Osteocyte (in vitro differentiated cells): ENCODE measurements around the gene PTX3. TPM values are rescaled to one million over a fixed set of nuclear protein-coding genes. Genes with fewer than 3 reads are reported as not detected.

Source experiments
- DNase-seq: peaks from one replicate; pipeline ENCODE4 v3.0.0; 2021; ENCODE audit warnings: mixed read lengths; ENCODE audit not compliant: unreplicated experiment; ENCODE audit errors: extremely low spot score
- H3K27ac Mint-ChIP-seq: one replicate; pipeline ENCODE4 v1.8.0; 2021; ENCODE audit warnings: mild to moderate bottlenecking, mixed read lengths; ENCODE audit not compliant: unreplicated experiment
- H3K27me3 Mint-ChIP-seq: one replicate; pipeline ENCODE4 v1.8.0; 2021; ENCODE audit warnings: mixed read lengths; ENCODE audit not compliant: unreplicated experiment
- H3K36me3 Mint-ChIP-seq: one replicate; pipeline ENCODE4 v1.8.0; 2021; ENCODE audit warnings: mixed read lengths; ENCODE audit not compliant: unreplicated experiment
- H3K4me1 Mint-ChIP-seq: one replicate; pipeline ENCODE4 v1.8.0; 2021; ENCODE audit warnings: mixed read lengths; ENCODE audit not compliant: unreplicated experiment
- H3K4me3 Mint-ChIP-seq: one replicate; pipeline ENCODE4 v1.8.0; 2021; ENCODE audit warnings: mild to moderate bottlenecking, moderate library complexity, mixed read lengths; ENCODE audit not compliant: unreplicated experiment
- H3K9me3 Mint-ChIP-seq: one replicate; pipeline ENCODE4 v1.8.0; 2021; ENCODE audit warnings: mixed read lengths; ENCODE audit not compliant: unreplicated experiment
- CTCF ChIP-seq: fragments of 200-600 bp; sonication (generic); IDR thresholded peaks from 2 replicates; pipeline ENCODE4 v1.5.0; 2021; ENCODE audit warnings: antibody characterized with exemption, mild to moderate bottlenecking, moderate library complexity
- total RNA-seq: library from RNA; stranded (reverse); gene quantifications from 2 replicates; pipeline ENCODE4 v1.2.1, GENCODE V29; 2021

Gene PTX3
- total RNA-seq, 1 donor from 2014 or later, result 51.8 TPM

GRCh38 chr3:157444797-157445184 is 8.1 kb downstream of the PTX3 start:
- TF ChIP-seq CTCF, result no peak
- Mint-ChIP-seq H3K4me3 (no peak overlapping the region), H3K27me3 (no peaks in the 10 kb centered on the region), H3K36me3 (no peaks in the 10 kb centered on the region), H3K4me1 (peaks cover 10% of the 10 kb centered on the region), H3K9me3 (no peaks in the 10 kb centered on the region), H3K27ac (no peak overlapping the region)
- DNase-seq, result no peak

- Mint-ChIP-seq H3K4me1 (peaks cover 9% of the 10 kb centered on the region), H3K36me3 (no peaks in the 10 kb centered on the region), H3K4me3 (no peak overlapping the region), H3K27ac (no peak overlapping the region), H3K27me3 (no peaks in the 10 kb centered on the region), H3K9me3 (no peaks in the 10 kb centered on the region)
- no peak for DNase-seq
- TF ChIP-seq CTCF, result no peak
Measured at GRCh38 chr3:157445857-157446256, 9.2 kb downstream of the PTX3 start.

GRCh38 chr3:157447026-157447694 is 10.5 kb downstream of the PTX3 start:
- Mint-ChIP-seq H3K4me1 (peaks cover 9% of the 10 kb centered on the region), H3K9me3 (no peaks in the 10 kb centered on the region), H3K4me3 (no peak overlapping the region), H3K27me3 (no peaks in the 10 kb centered on the region), H3K27ac (no peak overlapping the region), H3K36me3 (no peaks in the 10 kb centered on the region)
- DNase-seq, result no peak
- TF ChIP-seq CTCF, result peak; percentile 83

- no peaks in the 10 kb centered on the region for H3K27me3 Mint-ChIP-seq
- no peak overlapping the region for H3K4me3 Mint-ChIP-seq
- no peak overlapping the region for H3K27ac Mint-ChIP-seq
- no peaks in the 10 kb centered on the region for H3K9me3 Mint-ChIP-seq
- no peaks in the 10 kb centered on the region for H3K4me1 Mint-ChIP-seq
- no peaks in the 10 kb centered on the region for H3K36me3 Mint-ChIP-seq
- no peak for TF ChIP-seq CTCF
- no peak for DNase-seq
Measured at GRCh38 chr3:157452097-157452496, 15.4 kb downstream of the PTX3 start.

- Mint-ChIP-seq H3K4me1 (no peaks in the 10 kb centered on the region), H3K27me3 (no peaks in the 10 kb centered on the region), H3K9me3 (no peaks in the 10 kb centered on the region), H3K4me3 (no peak overlapping the region), H3K36me3 (no peaks in the 10 kb centered on the region), H3K27ac (no peak overlapping the region)
- no peak for DNase-seq
- TF ChIP-seq CTCF, result no peak
Measured at GRCh38 chr3:157453824-157454223, 17.2 kb downstream of the PTX3 start.
